NCI-H1930 (cell line): ENCODE data around the gene RAE1.
"Not testable (repeated sequence)": the region's sequence is repeated elsewhere in the genome, so short reads cannot be mapped to it uniquely, and the experiment has no call there.

ENCODE experiments used
- DNase-seq, 2 experiments: peaks; one replicate each; lab custom pipeline; 2025; lab: John Stamatoyannopoulos, UW

The RAE1 gene

DNA sequence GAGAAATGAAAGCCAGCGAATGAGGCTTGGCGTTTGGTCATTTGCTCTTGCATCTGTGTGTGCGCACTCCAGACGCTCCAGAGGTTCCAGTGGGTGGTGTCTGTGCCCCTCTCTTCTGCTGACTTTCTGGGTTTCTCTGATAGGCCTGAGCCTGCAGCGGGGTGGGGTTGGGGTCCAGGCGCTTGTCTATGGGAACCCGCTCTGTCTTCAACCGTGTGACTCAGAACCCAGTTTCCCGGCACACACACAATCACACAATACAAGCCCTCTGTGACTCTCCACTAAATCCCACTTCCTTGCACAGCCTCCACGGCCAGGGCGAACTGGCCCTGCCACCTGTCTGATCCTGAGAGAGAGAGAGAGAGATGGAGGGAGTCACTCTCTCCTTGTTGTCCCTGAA is 64.7 kb downstream of the RAE1 start:
- no peak for DNase-seq

DNA sequence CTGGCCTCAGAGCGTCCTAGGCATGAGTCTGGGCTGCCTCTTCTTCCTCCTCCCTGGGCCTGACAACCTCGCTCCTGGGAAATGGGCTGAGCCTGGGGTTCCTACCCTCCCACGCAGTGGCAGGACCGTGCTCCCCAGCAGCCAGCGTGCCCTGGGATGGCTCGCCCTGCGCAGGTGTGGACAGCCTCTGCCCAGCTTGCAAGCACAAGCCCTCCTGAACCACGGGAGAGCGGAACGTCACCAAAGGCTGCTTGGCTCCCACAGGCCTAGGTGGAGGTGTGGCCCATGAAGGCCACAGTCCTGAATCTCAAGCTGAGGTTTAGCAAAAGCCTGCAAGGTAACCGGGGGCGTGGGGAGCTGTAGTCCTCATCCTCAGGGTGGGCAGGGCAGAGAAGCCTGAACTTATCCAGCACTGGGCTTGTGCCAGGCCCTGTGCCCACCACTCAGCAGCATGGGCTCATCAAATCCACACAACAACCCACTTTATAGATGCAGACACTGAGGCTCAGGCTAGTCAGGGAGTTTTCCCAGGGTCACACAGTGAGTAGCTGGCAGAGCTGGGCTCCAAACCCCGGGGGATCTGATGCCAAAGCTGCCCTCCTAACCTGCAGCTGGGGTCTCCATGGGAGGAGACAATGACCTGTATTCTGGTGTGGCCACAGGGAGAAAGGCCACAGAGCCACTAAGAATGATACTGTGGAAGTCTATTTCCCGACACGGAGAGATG is 65.4 kb downstream of the RAE1 start:
- DNase-seq, result no peak

DNA sequence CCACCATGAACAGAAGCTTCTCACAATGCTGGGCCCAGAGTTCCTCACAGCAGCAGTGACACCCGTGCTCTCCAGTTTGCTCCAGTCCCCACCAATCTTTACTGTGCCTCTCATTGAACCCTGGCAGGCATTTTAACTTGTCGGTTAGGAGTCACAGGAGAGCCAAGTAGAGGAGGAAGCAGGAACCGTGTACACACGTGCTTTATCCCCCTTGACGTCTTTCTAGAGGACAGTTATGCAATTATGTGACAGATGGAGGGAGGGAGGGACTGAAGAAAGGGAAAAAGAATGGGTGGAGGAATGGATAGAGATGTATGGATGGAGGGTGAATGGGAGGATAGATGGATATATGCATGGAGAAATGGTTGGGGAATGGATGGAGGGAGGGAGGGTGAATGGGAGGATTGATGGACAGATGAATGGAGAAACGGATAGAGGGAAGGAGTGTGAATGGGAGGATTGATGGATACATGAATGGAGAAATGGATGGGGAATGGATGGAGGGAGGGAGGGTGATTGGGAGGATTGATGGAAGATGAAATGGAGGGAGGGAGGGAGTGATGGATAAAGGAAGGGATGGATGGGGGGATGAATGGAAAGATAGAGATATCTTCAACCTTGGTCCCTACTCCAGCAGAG is 66.1 kb downstream of the RAE1 start:
- no peak for DNase-seq

DNA sequence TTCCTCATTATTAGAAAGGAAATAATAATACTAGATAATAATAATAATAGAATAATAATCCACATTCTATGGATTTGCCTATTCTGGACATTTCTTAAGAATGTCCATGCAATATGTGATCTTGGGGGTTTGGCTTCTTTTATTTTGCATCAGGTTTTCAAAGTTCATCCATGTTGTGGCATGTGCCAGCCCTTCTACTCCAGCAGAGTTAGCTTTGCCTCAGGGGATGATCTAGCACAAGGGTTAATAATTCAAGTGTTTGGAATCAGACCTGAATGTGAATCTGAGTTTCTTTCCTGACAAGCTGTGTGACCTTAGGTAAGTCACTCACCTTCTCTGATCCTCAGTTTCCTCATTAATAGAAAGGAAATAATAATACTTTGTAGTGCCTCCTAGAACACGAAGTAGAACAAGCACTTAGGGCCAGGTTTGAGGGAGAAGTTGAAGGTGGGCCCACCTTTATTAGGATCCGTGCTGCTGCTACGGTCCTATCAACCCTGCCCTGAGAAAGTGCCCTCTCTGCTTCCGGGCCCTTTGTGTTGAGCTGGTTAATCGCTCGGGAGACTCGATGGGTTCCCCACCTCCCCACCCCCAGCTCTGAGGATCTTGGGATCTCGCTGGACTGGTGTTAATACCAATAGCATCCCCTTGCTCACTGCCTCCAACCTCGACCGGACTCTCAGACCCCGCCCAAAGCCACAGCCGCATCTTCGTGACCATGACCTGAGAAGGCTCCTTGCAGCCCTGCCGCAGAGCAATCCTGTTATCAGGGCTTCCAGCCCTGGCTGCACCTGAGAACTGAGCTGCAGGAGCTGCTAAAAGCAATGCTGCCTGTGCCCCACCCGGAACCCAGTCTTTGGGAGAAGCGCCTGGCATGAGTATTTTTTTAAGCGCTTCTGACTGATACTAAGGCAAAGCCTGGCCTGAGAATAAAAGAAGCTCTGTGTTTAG is 67.0 kb downstream of the RAE1 start:
- no peak for DNase-seq

DNA sequence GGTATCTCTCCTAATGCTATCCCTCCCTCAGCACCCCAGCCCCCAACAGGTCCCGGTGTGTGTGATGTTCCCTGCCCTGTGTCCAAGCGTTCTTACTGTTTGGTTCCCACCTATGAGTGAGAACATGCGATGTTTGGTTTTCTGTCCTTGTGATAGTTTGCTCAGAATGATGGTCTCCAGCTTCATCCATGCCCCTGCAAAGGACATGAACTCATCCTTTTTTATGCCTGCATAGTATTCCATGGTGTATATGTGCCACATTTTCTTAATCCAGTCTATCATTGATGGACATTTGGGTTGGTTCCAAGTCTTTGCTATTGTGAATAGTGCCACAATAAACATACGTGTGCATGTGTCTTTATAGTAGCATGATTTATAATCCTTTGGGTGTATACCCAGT is 68.4 kb downstream of the RAE1 start:
- DNase-seq, result not testable (repeated sequence)

DNA sequence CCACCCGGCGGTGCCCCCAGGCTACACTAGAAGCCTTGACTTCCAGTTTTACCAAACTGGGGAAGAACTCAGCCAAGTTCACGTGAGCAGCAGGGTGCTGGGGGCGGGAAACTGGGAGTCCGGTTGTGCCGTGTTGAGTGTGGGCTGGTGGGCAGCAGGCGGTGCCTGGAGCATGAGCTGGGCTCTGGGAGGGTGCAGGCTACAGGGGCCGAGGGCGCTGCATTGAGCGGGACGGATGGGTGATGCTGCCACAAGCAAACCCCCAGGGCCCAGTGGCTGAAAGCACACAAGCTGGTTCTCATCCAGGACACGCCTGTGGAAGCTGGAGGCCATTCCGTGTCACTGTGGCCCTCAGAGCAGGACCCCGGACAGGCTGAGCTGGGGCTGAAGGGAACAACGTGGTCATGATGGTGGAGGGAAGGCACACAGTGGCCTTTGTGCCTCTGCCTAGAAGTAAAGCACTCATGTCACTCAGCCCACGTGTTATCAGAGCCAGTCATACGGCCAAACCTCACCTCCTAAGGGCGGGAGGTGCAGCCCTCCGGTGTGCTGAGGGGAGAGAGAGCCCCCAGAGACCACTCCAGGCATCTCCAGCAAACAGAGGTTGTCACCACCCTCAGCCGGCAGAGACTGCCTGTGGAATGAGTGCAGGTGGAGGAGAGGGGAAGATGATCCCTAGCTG is 69.7 kb downstream of the RAE1 start:
- DNase-seq, result no peak

DNA sequence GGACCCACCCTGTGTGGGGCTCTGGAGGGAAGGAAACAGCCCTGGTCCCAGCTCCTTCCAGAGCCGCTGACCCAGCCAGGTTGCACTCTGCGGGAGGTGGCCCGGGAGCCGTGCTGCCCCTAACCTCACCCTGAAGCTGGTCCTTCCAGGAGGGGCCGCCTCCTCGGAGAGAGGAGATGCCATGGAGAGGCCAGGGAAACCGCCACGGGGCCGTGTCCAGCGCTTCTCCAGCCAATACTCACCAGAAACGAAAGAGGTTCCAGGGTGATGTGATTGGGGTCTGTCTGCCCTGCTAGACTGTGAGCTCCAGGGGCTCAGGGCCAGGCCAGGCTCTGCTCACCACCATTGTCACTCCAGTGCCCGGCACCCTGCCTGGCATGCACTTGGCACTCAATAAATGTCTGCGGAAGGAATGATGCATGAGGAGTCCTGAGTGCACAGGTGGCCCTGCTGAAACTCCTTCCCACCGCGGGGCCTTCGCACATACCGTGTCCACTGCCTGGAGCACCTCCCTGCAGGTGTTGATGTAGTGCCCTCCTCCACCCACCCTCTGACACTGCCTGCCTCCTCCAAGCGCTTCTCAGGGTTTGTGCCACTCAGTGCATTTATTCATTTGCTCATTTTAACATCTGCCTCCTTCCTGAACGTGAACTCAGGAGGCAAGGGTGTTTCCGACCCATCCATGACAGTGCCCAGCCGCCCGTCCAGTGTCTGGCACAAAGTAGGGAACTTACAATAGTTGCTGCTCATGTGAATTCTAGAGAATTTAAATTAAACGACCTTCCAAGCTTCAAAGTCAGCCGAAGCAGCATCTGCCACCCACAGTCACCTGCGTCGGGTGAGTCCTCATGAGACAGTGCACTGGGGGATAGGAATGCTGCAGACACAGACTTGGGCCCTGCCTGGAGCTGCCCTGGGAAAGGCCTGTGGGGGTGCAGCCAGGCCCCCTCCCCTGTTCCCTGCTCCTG is 70.5 kb downstream of the RAE1 start:
- no peak for DNase-seq

DNA sequence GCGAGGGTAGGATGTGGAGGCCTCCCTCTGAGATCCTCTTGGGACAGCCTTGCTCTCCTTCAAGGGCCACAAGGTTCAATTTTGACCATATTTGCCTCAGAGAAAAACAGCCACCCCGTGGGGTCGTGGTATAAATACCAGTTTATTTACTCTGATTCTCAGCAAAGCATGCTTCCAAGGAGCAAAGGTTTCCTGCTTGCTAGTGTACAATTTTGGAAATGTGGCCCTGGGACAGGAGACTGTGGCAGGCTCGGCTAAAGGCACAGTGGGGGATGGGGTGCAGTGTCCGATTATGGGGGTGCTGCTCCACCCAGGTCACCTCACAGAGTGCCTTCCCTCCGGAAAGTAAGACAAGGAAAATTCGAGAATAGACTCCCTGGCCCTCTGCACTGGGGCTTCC is 71.2 kb downstream of the RAE1 start:
- no peak for DNase-seq

DNA sequence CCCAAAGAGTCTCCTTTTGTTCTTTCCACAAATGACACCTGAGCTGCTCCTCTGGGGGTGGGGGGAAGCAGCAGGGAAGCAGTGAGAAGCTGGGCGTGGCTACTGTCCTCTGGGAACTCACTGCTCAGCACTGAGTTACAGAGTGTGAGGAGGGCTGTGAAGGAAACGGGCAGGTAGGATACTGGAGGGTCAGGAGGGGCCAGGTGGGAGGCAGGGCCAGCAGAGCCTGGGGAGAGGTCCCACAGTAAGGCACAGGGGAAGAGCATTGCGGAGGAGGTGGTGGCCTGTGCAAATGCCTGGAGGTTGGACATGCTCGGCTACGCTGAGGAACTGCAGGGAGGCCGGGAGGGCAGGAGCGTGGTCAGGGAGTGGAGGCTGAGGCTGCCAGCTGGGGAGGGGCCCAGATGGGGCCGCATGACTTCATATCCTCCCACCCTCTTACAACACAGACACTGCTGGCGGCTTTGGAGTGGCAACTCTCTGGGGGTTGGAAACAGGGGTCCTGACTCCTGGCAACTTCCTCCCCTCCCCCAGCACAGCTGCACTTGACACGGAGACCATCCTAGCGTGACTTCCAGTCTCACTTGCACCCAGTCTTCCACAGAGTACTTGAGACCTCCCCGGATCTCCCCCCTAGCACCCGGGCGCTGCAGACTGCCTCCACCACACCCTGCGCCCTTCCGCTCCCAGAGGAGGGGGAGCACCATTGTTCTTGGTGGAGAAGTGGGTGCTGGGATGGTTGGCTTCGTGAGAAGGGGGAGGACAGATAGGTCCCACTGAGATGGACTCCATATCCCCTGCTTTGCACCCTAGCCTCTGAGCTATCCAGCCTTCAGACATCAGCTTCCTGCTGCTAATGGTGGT is 74.3 kb downstream of the RAE1 start:
- no peak for DNase-seq

DNA sequence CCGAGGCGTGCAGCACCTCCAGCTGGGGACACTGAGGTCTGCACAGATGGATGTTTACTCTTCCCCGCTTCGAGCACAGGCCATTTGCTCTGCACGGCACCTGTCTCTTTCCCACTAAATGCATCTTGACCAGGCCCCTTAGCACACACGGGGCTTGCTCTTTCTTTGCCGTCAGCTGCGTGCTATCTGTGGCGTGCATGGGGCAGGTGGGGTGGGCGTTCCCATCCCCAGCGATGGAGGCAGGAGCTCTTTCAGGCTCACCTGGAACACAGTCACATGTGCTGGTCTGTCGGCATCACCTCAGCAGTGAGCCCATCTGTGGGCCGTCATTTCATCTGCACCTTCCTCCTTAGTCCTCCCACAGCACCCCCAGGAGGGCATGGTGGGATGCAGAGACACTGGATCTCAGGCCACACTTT is 75.2 kb downstream of the RAE1 start:
- no peak for DNase-seq

DNA sequence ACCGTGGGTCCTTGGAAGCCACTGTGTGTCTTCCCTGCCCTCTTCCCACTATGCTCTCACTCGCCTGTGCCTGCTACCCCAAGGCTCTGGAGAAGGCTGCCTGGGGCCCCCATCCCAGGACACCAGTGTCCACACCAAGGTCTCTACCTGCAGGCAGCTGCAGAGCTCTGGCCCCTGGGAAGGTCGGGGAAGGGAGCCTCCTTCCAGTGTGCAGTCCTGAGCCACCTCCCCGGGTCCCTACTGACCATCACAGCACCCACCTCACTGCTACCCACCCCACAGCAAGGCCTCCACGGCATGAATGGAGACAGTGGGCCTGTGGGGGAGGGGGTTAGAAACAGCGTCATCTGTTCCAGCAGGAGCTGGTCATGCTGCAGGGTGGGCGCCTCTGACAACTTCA is 75.8 kb downstream of the RAE1 start:
- no peak for DNase-seq

DNA sequence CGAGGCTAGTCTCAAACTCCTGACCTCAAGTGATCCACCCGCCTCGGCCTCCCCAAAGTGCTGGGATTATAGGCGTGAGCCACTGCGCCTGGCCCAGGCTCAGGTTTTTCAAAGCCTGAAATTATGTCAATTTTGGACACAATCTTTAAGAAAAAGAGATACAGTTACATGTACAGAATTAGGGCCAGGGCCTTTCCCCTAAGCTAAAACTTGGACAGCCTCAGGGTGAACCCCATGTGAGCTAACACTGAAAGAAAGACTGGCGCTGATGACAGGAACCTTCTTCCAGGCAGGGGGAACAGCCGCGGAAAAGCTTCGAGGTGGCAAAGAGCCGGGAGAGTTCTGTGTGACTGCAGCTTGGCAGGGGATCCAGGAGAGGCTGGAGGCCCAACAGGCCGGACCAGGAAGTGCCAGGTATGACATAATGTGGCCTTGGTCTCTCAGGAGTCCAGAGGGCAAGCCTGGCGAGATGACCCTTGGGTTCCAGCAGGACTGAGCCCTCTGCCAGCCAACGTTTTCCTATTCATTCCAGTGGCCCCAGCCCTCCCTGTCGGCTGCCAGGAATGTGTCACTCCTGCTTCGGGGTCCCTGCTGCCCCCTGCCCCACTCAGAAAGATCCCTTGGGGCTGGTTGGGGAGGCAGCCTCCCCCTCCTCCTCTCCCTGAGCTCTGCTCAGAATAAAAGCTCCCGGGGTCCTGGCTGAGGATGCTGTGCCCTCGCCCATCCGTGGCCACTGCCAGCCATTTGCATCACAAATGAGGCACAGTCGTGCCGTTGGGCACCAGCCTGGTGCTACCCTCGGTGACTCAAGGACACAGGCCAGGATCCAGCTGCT is 77.5 kb downstream of the RAE1 start:
- no peak for DNase-seq
